Caco-2 (cell line): ENCODE data around the gene HAUS5. TPM values are rescaled to one million over a fixed set of nuclear protein-coding genes. Genes with fewer than 3 reads are reported as not detected.

Source experiments
- BruUV-seq: library from RNA; stranded (reverse); fragments of 400-500 nt; replicated peaks from 2 replicates; lab custom pipeline; 2021; lab: Mats Ljungman, UMichigan
- CTCF ChIA-PET: fragments of 300-600 bp; sonication (Branson Sonifier 250); formaldehyde crosslinking; loops from one replicate; lab custom pipeline; 2022; ENCODE audit warnings: antibody characterized with exemption; lab: Charles Lee
- POLR2A ChIA-PET: fragments of 300-600 bp; sonication (Branson Sonifier 250); formaldehyde crosslinking; loops from one replicate; lab custom pipeline; 2022; ENCODE audit warnings: antibody characterized with exemption; lab: Charles Lee
- DNase-seq, 2 experiments: peaks; one replicate each; pipeline versions ENCODE4 v3.0.0 to v3.0.0-alpha.2; 2020 to 2022
- H3K27me3 ChIP-seq: replicated peaks from 2 replicates; pipeline ENCODE4 v1.6.0; 2011; ENCODE audit warnings: low read length; ENCODE audit not compliant: control insufficient read depth, insufficient read depth
- H3K36me3 ChIP-seq: 2 replicates; pipeline ENCODE4 v1.5.1; 2011; ENCODE audit warnings: low read length; ENCODE audit not compliant: control insufficient read depth, insufficient read depth
- H3K4me1 ChIP-seq: fragments of 250-450 bp; sonication (Bioruptor Pico); 2 replicates; pipeline ENCODE4 v1.5.1; 2020; ENCODE audit warnings: mild to moderate bottlenecking
- H3K4me3 ChIP-seq: 2 replicates; pipeline ENCODE4 v1.5.1; 2011; ENCODE audit warnings: low read depth, mild to moderate bottlenecking, control low read depth, low read length
- H3K9me3 ChIP-seq: fragments of 250-450 bp; sonication (Bioruptor Pico); 2 replicates; pipeline ENCODE4 v1.5.1; 2020; ENCODE audit warnings: mild to moderate bottlenecking, moderate library complexity
- H3K27ac Mint-ChIP-seq: one replicate; pipeline ENCODE4 v1.8.0; 2022; ENCODE audit warnings: mixed read lengths; ENCODE audit not compliant: unreplicated experiment
- H3K27me3 Mint-ChIP-seq: one replicate; pipeline ENCODE4 v1.8.0; 2022; ENCODE audit warnings: mixed read lengths; ENCODE audit not compliant: insufficient read depth, unreplicated experiment
- H3K36me3 Mint-ChIP-seq: one replicate; pipeline ENCODE4 v1.8.0; 2022; ENCODE audit warnings: mild to moderate bottlenecking, mixed read lengths; ENCODE audit not compliant: insufficient read depth, unreplicated experiment
- H3K4me1 Mint-ChIP-seq: one replicate; pipeline ENCODE4 v1.8.0; 2022; ENCODE audit warnings: low read depth, mixed read lengths; ENCODE audit not compliant: unreplicated experiment
- H3K4me3 Mint-ChIP-seq: one replicate; pipeline ENCODE4 v1.8.0; 2022; ENCODE audit warnings: mild to moderate bottlenecking, moderate library complexity, mixed read lengths; ENCODE audit not compliant: unreplicated experiment
- H3K9me3 Mint-ChIP-seq: one replicate; pipeline ENCODE4 v1.8.0; 2022; ENCODE audit warnings: mixed read lengths; ENCODE audit not compliant: unreplicated experiment
- CTCF ChIP-seq, 2 experiments: fragments of 200-600 bp in 1 of 2; IDR thresholded peaks; 1 replicate in 1 of 2; 2 replicates in 1 of 2; pipeline versions ENCODE4 v1.5.1 to v1.8.0; 2011 to 2022; ENCODE audit warnings: antibody characterized with exemption in 1 of 2, control low read depth in 1 of 2, inconsistent platforms in 1 of 2, low read depth in 1 of 2, low read length in 1 of 2, mild to moderate bottlenecking in 1 of 2, moderate library complexity in 1 of 2; ENCODE audit not compliant: insufficient read depth in 1 of 2, severe bottlenecking in 1 of 2, unreplicated experiment in 1 of 2
- intact Hi-C: fragments of 100-400 bp; cut with micrococcal nuclease; formaldehyde crosslinking; loops from one replicate; pipeline ENCODE4 v1.10.0; 2022; ENCODE audit not compliant: unreplicated experiment
- total RNA-seq: library from RNA; stranded (reverse); gene quantifications from 2 replicates; pipeline ENCODE4 v1.2.3, GENCODE V29; 2022

Gene HAUS5
- total RNA-seq, 1 experiment from 2014 or later, result 27.9 TPM

- H3K4me3 ChIP-seq, result no peak within 1 kb of the TSS
- H3K9me3 Mint-ChIP-seq, result no peaks in the 10 kb centered on the region
- ChIA-PET CTCF (no interaction called here), POLR2A (no interaction called here)
- no peaks in the 10 kb centered on the region for H3K36me3 ChIP-seq
- H3K36me3 Mint-ChIP-seq, result peaks cover 19% of the 10 kb centered on the region
- no peaks in the 10 kb centered on the region for H3K9me3 ChIP-seq
- H3K27ac Mint-ChIP-seq, result no peak within 1 kb of the TSS
- no TSS peak for BruUV-seq
- no peak for TF ChIP-seq CTCF (IDR thresholded peaks at IDR 0.05; ENCODE audit: insufficient read depth in 1 of 2, low read depth in 1 of 2, low read length in 1 of 2, severe bottlenecking in 1 of 2, unreplicated experiment in 1 of 2)
- no peak within 1 kb of the TSS for H3K4me3 Mint-ChIP-seq
- intact Hi-C loops, result no loop called here
- DNase-seq, result peak in 1 of 2 experiments; percentile 30
- H3K4me1 Mint-ChIP-seq, result peaks cover 6% of the 10 kb centered on the region
- peaks cover 5% of the 10 kb centered on the region for H3K27me3 Mint-ChIP-seq
- peaks cover 3% of the 10 kb centered on the region; the same call in 1 of the 2 replicates for H3K4me1 ChIP-seq
- no peaks in the 10 kb centered on the region for H3K27me3 ChIP-seq
These were observed 53.8 kb downstream of the HAUS5 start, which contains the start of gene UPK1A for GRCh38 chr19:35666251-35666913. Gene UPK1A, plus strand, starts transcription at chr19:35666517. Its CDS starts 296 bp downstream, at chr19:35666813.

GRCh38 chr19:35669566-35669965 is 57.0 kb downstream of the HAUS5 start:
- BruUV-seq, result no TSS peak
- H3K9me3 ChIP-seq, result no peaks in the 10 kb centered on the region
- H3K27ac Mint-ChIP-seq, result no peak overlapping the region
- no peak overlapping the region for H3K4me3 Mint-ChIP-seq
- DNase-seq, result no peak
- H3K27me3 Mint-ChIP-seq, result peaks cover 5% of the 10 kb centered on the region
- ChIA-PET POLR2A (no interaction called here), CTCF (no interaction called here)
- peaks cover 22% of the 10 kb centered on the region for H3K4me1 Mint-ChIP-seq
- no peaks in the 10 kb centered on the region for H3K36me3 Mint-ChIP-seq
- H3K36me3 ChIP-seq, result no peaks in the 10 kb centered on the region
- peaks cover 9% of the 10 kb centered on the region; the same call in 1 of the 2 replicates for H3K4me1 ChIP-seq
- no peak for TF ChIP-seq CTCF (IDR thresholded peaks at IDR 0.05; ENCODE audit: insufficient read depth in 1 of 2, low read depth in 1 of 2, low read length in 1 of 2, severe bottlenecking in 1 of 2, unreplicated experiment in 1 of 2)
- intact Hi-C loops, result no loop called here
- H3K4me3 ChIP-seq, result no peak overlapping the region
- no peaks in the 10 kb centered on the region for H3K9me3 Mint-ChIP-seq
- no peaks in the 10 kb centered on the region for H3K27me3 ChIP-seq

GRCh38 chr19:35669974-35670373 is 57.4 kb downstream of the HAUS5 start:
- Histone ChIP-seq H3K4me3 (no peak overlapping the region), H3K4me1 (peaks cover 9% of the 10 kb centered on the region; the same call in 1 of the 2 replicates), H3K36me3 (no peaks in the 10 kb centered on the region), H3K27me3 (no peaks in the 10 kb centered on the region), H3K9me3 (no peaks in the 10 kb centered on the region)
- DNase-seq, result no peak
- intact Hi-C loops, result no loop called here
- H3K9me3 Mint-ChIP-seq, result no peaks in the 10 kb centered on the region
- no peak overlapping the region for H3K27ac Mint-ChIP-seq
- ChIA-PET CTCF (no interaction called here), POLR2A (no interaction called here)
- peaks cover 5% of the 10 kb centered on the region for H3K27me3 Mint-ChIP-seq
- H3K4me1 Mint-ChIP-seq, result peaks cover 22% of the 10 kb centered on the region
- no peak overlapping the region for H3K4me3 Mint-ChIP-seq
- no peaks in the 10 kb centered on the region for H3K36me3 Mint-ChIP-seq
- no TSS peak for BruUV-seq
- no peak for TF ChIP-seq CTCF (IDR thresholded peaks at IDR 0.05; ENCODE audit: insufficient read depth in 1 of 2, low read depth in 1 of 2, low read length in 1 of 2, severe bottlenecking in 1 of 2, unreplicated experiment in 1 of 2)
